Non-pigmented ciliary epithelial cell (primary cell): ENCODE measurements around the gene LRSAM1.

Experiments used
- DNase-seq: peaks from one replicate; pipeline ENCODE4 v3.0.0-alpha.2; 2010; ENCODE audit warnings: low read depth

Gene LRSAM1

GRCh38 chr9:127497656-127498290, 46.5 kb downstream of the LRSAM1 start:
- no peak for DNase-seq

GRCh38 chr9:127498298-127498697, 47.0 kb downstream of the LRSAM1 start:
- DNase-seq: no peak

- DNase-seq: no peak
Observed at GRCh38 chr9:127500399-127500798, 49.1 kb downstream of the LRSAM1 start.

- no peak for DNase-seq
Observed at GRCh38 chr9:127500862-127501261, 49.6 kb downstream of the LRSAM1 start.

DNA sequence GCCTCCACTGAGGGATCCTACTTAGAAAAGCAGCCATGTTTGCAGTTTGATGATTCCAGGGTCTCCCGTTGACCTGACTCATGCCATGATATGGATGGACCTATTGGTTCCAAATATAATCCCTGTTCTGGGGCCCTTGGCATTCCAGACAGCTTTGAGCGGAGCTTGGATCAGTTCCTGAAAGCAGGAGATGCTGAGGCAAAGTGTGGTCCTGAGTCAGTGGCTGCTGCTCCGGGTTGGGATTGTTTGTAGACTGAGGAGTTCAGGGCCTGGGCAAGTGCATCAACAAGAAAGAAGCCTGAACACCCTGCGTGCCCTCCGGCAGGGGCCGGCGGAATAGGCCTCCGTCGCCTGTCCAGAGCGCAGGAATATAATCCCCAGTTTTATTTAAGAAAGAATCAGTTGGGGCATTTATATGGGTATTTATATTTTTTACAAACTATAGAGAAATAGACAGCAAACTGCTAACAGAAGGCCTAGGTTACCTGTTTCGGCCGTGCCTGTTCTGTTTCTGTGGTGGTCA, 50.6 kb downstream of the LRSAM1 start:
- DNase-seq: no peak

GRCh38 chr9:127502706-127503378, 51.5 kb downstream of the LRSAM1 start:
- DNase-seq: no peak

- no peak for DNase-seq
Observed at GRCh38 chr9:127503379-127503921, 52.1 kb downstream of the LRSAM1 start.

- no peak for DNase-seq
Observed at GRCh38 chr9:127503947-127504886, 52.9 kb downstream of the LRSAM1 start.

DNA sequence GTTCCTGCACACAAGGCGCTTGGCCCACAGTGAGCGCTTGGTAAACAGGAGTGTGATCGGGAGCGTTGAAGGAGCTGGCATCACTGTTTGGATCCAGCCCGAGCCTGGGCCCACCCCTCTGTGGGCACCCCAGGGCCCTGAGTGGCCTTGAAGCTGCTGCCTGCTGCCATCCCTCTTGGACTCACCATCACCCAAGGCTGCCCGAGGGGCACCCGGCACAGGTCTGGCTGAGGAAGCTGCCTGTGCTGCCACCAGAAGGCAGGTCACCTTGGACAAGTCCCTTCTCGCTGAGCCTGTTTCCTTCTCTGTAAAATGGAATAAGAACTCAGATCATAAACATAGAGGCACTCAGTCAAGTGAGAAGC, 53.6 kb downstream of the LRSAM1 start:
- DNase-seq: no peak

DNA sequence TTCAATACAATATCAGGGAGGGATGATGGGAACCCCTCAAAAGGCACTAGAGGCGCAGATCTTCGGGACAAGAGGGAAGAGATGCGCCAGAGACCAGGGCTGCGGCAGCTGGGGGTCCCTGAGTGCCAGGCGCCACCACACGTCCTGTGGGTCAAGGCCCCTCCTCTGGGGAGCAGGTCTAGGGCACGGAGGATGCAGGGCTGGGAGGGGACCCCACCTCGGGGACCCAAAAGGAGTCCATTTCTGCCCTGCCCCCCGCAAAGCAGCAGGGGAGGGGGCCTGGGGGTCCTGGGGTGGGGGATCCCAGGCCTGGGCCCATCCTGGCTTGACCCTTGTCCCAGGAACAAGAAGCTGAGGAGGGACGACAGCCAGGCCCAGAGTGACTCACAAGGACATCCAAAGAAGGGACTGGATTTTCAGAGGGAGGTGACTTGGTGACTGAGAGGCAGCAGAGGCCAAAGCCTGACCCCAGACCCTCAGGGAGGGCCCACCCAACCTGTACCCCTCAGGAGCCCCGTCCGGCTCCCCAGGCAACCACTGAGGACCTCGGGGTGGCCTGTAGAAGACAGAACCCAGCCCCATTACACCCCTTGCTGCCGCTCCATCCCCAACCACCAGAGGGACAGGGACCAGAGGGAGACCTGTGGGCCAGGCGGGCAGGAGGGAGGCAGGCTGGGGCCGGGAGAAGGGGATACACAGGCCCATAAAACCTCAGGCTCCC, 54.2 kb downstream of the LRSAM1 start:
- no peak for DNase-seq

DNA sequence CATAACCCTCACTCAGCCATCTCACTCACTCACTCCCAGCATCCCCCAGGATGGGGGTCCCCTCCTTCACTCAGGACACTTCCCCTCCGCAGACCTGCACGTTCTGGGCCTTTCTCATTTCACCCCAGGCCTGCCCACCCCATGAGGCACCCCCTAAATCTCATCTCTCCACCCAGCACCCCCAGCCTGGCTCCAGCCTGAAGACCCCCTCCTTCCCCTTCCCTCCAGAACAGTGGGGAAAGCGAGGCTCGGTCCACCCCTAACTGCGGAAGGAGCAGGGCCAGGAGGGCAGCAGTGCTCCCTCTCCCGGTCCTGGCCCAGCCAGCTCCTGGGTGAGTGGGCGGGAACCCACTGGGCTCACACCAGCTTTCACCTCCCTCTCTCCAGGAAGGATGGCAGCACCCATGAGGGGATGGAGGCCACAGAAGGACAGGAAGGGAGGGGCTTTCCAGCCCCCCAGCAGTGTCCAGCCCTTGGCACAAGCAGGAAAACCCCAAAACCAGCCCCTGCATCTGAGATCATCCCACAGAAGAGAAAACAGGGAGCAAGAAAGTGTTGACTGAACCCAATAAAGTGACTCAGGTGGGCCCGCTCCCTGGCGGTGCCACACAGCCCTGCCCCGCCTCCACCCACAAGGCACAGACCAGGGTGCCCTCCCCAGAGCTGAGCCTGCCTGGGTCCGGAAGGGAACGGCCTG, 55.0 kb downstream of the LRSAM1 start:
- no peak for DNase-seq

DNA sequence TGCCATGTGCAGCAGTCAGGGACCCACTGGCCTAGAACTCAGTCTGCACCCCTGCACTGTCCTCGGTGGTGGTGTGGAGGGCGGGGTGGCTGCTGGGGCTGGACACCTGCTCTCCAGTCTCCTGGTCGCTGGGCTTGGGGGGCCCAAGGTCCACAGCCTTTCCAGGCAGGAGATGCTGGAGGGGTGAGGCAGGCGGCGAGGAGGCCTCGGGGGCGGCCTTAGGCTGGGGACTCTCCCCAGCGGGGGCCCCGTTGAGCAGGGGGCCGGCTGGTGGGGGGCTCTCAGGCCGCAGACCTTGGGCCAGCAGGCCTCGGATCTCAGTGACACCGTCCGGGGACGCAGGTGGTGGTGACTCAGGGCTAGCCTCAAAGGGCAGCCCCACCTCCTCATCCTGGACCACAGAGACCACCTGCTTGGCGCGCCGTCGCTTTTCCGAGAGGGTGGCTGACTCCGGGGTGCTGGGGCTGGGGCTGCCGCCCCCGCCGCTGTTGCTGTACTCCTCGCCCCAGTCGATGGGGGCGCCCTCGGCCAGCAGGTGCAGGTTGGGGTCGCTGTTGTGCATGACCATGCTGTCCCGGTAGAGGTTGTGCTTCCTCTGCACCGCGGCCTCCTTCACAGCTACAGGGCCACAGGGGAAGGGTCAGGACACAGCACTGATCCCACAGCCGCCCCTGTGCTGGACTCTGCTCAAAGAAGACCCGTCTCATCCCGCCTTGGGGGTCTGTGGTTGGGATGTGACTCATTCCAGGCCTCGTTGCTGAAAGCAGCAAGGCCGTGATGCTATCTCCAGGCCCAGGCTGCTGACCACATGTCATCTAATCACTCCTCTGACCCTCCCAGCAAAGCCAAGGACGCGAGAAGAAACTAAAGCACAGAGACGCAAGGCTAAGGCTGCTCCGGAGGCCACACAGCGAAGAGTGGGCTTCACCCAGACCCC, 55.8 kb downstream of the LRSAM1 start:
- DNase-seq: no peak

- no peak for DNase-seq
Observed at GRCh38 chr9:127507751-127508648, 56.7 kb downstream of the LRSAM1 start.

DNA sequence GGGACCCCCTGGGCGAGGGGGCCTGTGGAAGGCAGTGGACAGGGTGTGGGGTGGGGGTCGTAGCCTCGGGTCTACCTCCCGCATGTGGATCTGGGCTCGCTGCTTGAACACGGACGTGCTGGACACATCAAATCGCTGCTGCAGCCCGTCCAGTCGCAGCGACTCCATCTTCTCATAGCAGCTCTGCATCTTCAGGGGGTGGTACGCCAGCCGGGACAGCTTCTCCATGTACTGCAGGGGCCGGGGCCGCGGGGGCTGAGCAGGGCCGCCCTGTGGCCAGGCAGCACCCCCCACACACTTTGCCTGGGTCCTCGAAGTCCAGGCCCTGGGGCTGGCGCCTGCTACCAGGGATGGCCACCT, 57.6 kb downstream of the LRSAM1 start:
- no peak for DNase-seq

- no peak for DNase-seq
Observed at GRCh38 chr9:127509261-127509954, 58.1 kb downstream of the LRSAM1 start.

- DNase-seq: no peak
Observed at GRCh38 chr9:127509955-127510299, 58.6 kb downstream of the LRSAM1 start.

DNA sequence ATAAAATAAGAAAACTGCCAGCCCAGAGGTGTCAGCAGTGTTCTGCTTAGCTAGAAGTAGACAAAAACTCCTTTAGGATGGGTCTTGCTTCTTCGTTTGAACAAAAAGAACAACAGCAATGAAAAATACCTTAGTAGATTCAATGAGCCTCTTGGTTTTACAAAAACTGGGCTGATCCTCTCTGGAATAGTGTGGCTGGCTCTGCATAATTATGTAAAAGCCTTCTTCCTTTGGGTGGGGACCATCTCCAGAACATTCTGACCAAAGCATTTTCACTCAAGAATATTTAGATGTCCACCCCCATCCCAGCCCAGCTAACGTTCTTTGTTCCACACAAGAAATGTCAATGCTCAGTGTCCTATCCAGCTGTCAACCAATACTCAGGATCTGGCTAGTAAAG, 63.2 kb downstream of the LRSAM1 start:
- DNase-seq: no peak

DNA sequence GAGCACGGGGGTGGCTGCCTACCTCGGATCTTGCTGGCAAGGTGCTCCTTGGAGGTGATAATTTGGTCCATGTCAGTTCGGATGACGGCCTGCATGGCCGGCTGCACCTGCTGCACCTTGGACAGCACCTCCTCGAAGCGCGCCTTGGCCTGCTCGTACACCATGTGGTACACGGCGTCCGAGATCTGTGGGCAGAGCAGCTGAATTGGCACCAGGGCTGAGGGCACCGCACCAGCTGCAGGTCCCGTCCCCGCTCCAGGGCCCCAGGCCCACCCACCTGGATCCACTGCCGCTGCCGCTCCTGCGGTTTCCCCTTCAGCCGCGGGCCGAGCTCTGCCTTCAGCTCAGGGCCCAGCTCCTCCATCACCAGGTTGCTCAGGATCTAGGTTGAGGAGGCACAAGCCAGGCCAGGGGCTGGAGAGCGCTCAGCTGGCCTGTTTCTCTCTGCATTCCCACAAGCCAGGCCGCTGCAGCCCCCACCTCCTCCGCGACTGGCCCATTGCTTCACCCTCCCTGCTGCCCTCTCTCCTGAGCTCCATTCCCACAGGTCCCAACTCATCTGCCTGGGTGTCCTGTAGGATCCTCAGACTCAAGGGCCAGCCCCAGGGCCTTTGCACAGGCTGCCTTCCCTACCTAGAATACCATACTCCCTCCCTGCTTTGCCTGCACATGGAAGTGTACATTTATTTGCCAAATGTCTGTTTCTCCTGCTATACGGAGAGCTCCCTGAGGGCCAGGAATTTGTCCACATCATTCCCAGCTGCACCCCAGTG, 65.7 kb downstream of the LRSAM1 start:
- DNase-seq: no peak
